SK-N-SH (cell line): ENCODE data around the gene GRM7. TPM values are rescaled to one million over a fixed set of nuclear protein-coding genes. Genes with fewer than 3 reads are reported as not detected.

Experiments used
- CTCF ChIA-PET: fragments of 300-600, 350-600 bp; formaldehyde crosslinking; extraction: SDS; loops from one replicate; lab custom pipeline; 2021; lab: Yijun Ruan, JAX
- POLR2A ChIA-PET: fragments of 350-600 bp; sonication (Branson Sonifier 250); formaldehyde crosslinking; extraction: SDS; loops from one replicate; lab custom pipeline; 2020; ENCODE audit warnings: antibody characterized with exemption, inconsistent platforms; lab: Yijun Ruan, JAX
- DNase-seq: peaks from one replicate; pipeline ENCODE4 v3.0.0; 2012
- H2AFZ ChIP-seq: fragments of 200-600 bp; sonication (generic); 2 replicates; pipeline ENCODE4 v1.8.1; 2016; ENCODE audit warnings: antibody characterized with exemption, mild to moderate bottlenecking, low read depth
- H3F3A ChIP-seq: fragments of 200-600 bp; sonication (generic); replicated peaks from 2 replicates; pipeline ENCODE3; 2016; ENCODE audit warnings: antibody characterized with exemption, mild to moderate bottlenecking; ENCODE audit not compliant: insufficient read depth
- H3K27ac ChIP-seq, 2 experiments: fragments of 200-500 bp in 1 of 2; fragments of 200-600 bp in 1 of 2; sonication (Bioruptor generic) in 1 of 2; sonication (generic), shearing (Covaris generic) in 1 of 2; 2 replicates each; pipeline versions ENCODE4 v1.5.1 to v1.6.1; 2014 to 2016; ENCODE audit warnings: low read depth in 2 of 2, inconsistent platforms in 1 of 2, low read length in 1 of 2, mild to moderate bottlenecking in 1 of 2, mixed read lengths in 1 of 2
- H3K27me3 ChIP-seq: fragments of 200-600 bp; sonication (generic), shearing (Covaris generic); 2 replicates; pipeline ENCODE4 v1.6.1; 2016; ENCODE audit warnings: mixed run types; ENCODE audit not compliant: insufficient read depth
- H3K36me3 ChIP-seq, 2 experiments: fragments of 200-500 bp in 1 of 2; fragments of 200-600 bp in 1 of 2; sonication (Bioruptor generic) in 1 of 2; sonication (generic) in 1 of 2; replicated peaks in 1 of 2; 2 replicates each; pipeline versions ENCODE3 to v1.5.1; 2014 to 2016; ENCODE audit warnings: low read length in 1 of 2, mild to moderate bottlenecking in 1 of 2; ENCODE audit not compliant: insufficient read depth in 2 of 2, control insufficient read depth in 1 of 2
- H3K4me1 ChIP-seq, 2 experiments: fragments of 200-500 bp in 1 of 2; fragments of 200-600 bp in 1 of 2; sonication (Bioruptor generic) in 1 of 2; sonication (generic), shearing (Covaris generic) in 1 of 2; 2 replicates each; pipeline versions ENCODE4 v1.5.1 to v1.6.1; 2014 to 2016; ENCODE audit warnings: low read depth in 1 of 2, low read length in 1 of 2, mixed run types in 1 of 2; ENCODE audit not compliant: insufficient read depth in 2 of 2, control insufficient read depth in 1 of 2
- H3K4me2 ChIP-seq: fragments of 200-600 bp; sonication (generic), shearing (Covaris generic); 2 replicates; pipeline ENCODE4 v1.6.1; 2017; ENCODE audit warnings: mixed run types
- H3K4me3 ChIP-seq, 2 experiments: fragments of 200-500 bp in 1 of 2; fragments of 200-600 bp in 1 of 2; sonication (Bioruptor generic) in 1 of 2; sonication (generic), shearing (Covaris generic) in 1 of 2; 2 replicates each; pipeline versions ENCODE4 v1.5.1 to v1.8.1; 2014 to 2016; ENCODE audit warnings: low read depth in 2 of 2, inconsistent platforms in 1 of 2, low read length in 1 of 2, mild to moderate bottlenecking in 1 of 2, mixed read lengths in 1 of 2, moderate library complexity in 1 of 2
- H3K79me2 ChIP-seq: fragments of 200-600 bp; sonication (generic); 2 replicates; pipeline ENCODE4 v1.8.1; 2017; ENCODE audit warnings: mild to moderate bottlenecking; ENCODE audit not compliant: insufficient read depth
- H3K9ac ChIP-seq: fragments of 200-600 bp; sonication (generic); 2 replicates; pipeline ENCODE4 v1.6.1; 2017; ENCODE audit warnings: mixed run types
- H3K9me2 ChIP-seq: fragments of 200-600 bp; sonication (generic); 2 replicates; pipeline ENCODE4 v1.6.1; 2017; ENCODE audit warnings: mixed run types
- H3K9me3 ChIP-seq: fragments of 200-600 bp; sonication (generic); 2 replicates; pipeline ENCODE4 v1.6.1; 2017; ENCODE audit warnings: mixed run types, mild to moderate bottlenecking, moderate library complexity
- H4K20me1 ChIP-seq: fragments of 200-600 bp; sonication (generic); 2 replicates; pipeline ENCODE4 v1.6.1; 2017; ENCODE audit warnings: mild to moderate bottlenecking, mixed run types; ENCODE audit not compliant: insufficient read depth
- CTCF ChIP-seq: fragments of 200-600 bp; sonication (generic); IDR thresholded peaks from 2 replicates; pipeline ENCODE4 v1.6.1; 2017; ENCODE audit warnings: antibody characterized with exemption, mild to moderate bottlenecking, moderate library complexity
- EP300 ChIP-seq, 2 experiments: IDR thresholded peaks; 2 replicates each; pipeline versions ENCODE4 v1.4.0 to v1.6.1; 2012; ENCODE audit warnings: borderline replicate concordance in 1 of 2, low read depth in 1 of 2, low read length in 1 of 2
- FOSL2 ChIP-seq: IDR thresholded peaks from 2 replicates; pipeline ENCODE4 v1.4.0; 2012; ENCODE audit warnings: low read depth, mild to moderate bottlenecking, moderate library complexity, borderline replicate concordance
- IRF3 ChIP-seq: fragments of 150-350 bp; IDR thresholded peaks from 2 replicates; pipeline ENCODE4 v1.6.1; 2016; ENCODE audit warnings: mild to moderate bottlenecking, low read depth, low read length
- MAX ChIP-seq: IDR thresholded peaks from 2 replicates; pipeline ENCODE4 v1.4.0; 2012; ENCODE audit warnings: low read depth
- MXI1 ChIP-seq: IDR thresholded peaks from 2 replicates; pipeline ENCODE4 v1.6.1; 2012; ENCODE audit warnings: mild to moderate bottlenecking, low read depth, low read length, improper control_type of control experiment
- NRF1 ChIP-seq: IDR thresholded peaks from 2 replicates; pipeline ENCODE4 v1.6.1; 2012; ENCODE audit warnings: low read depth, mild to moderate bottlenecking, low read length
- PBX3 ChIP-seq: IDR thresholded peaks from 2 replicates; pipeline ENCODE4; 2012
- RCOR1 ChIP-seq: fragments of 150-350 bp; IDR thresholded peaks from 2 replicates; pipeline ENCODE4 v1.6.1; 2017; ENCODE audit warnings: antibody characterized with exemption, low read length
- REST ChIP-seq: IDR thresholded peaks from 2 replicates; pipeline ENCODE4 v1.6.1; 2012; ENCODE audit warnings: mild to moderate bottlenecking, low read depth, low read length, moderate library complexity
- SMC3 ChIP-seq: IDR thresholded peaks from 2 replicates; pipeline ENCODE4 v1.6.1; 2012; ENCODE audit warnings: low read depth, low read length, improper control_type of control experiment
- TAF1 ChIP-seq: IDR thresholded peaks from 2 replicates; pipeline ENCODE4 v1.6.1; 2012; ENCODE audit warnings: low read depth, mild to moderate bottlenecking, low read length, moderate library complexity, borderline replicate concordance
- TCF12 ChIP-seq: IDR thresholded peaks from 2 replicates; pipeline ENCODE4 v1.4.0; 2012
- WGBS: methylation state at CpG from one replicate; pipeline ENCODE4 v1.1.6; 2017; ENCODE audit warnings: low lambda C conversion rate; 5-methylcytosine and 5-hydroxymethylcytosine counted together
- polyA plus RNA-seq, 3 experiments: library from polyadenylated mRNA; depleted of rRNA; stranded (reverse); fragments of >200 nt; gene quantifications; 2 replicates each; pipeline ENCODE4 v1.2.3, GENCODE V29; 2012

GRM7 gene
- polyA plus RNA-seq, 1 of the 3 experiments (the other 2 are of a cell fraction), result 0.03 TPM

- H3K9me3 ChIP-seq, result no peaks in the 10 kb centered on the region
- H3F3A ChIP-seq, result no peaks in the 10 kb centered on the region
- DNase-seq, result no peak
- CTCF ChIA-PET, result no interaction called here
- POLR2A ChIA-PET, result no interaction called here
- H3K9ac ChIP-seq, result no peak overlapping the region
- TF ChIP-seq NRF1 (no peak), IRF3 (no peak), EP300 (IDR thresholded peaks at IDR 0.05; ENCODE audit: borderline replicate concordance in 1 of 2, low read depth in 1 of 2, low read length in 1 of 2) (no peak), TAF1 (no peak), FOSL2 (no peak), MAX (no peak), MXI1 (no peak), PBX3 (no peak), TCF12 (no peak), CTCF (no peak), SMC3 (no peak), REST (no peak), RCOR1 (no peak)
- H3K4me1 ChIP-seq, result no peaks in the 10 kb centered on the region
- 47% methylated on average over 3 of the region's 3 CpGs for WGBS
- no peaks in the 10 kb centered on the region for H3K79me2 ChIP-seq
- no peaks in the 10 kb centered on the region for H3K9me2 ChIP-seq
- H3K4me3 ChIP-seq, result no peak overlapping the region
- no peaks in the 10 kb centered on the region for H4K20me1 ChIP-seq
- no peak overlapping the region for H3K27ac ChIP-seq
- no peak overlapping the region for H2AFZ ChIP-seq
- no peaks in the 10 kb centered on the region for H3K27me3 ChIP-seq
- no peak overlapping the region for H3K4me2 ChIP-seq
- H3K36me3 ChIP-seq, result no peaks in the 10 kb centered on the region
These were observed 637.8 kb downstream of the GRM7 start for GRCh38 chr3:7498715-7499114.
